Upper lobe of right lung (tissue), 1 donor: ENCODE data around the gene PCSK5. TPM values are rescaled to one million over a fixed set of nuclear protein-coding genes. Genes with fewer than 3 reads are reported as not detected.

Experiments
- ATAC-seq: fragments of 200-7000 bp; cut with Tn5 transposase; one replicate; pipeline ENCODE4 v1.9.1; 2020; ENCODE audit warnings: mild to moderate bottlenecking, moderate library complexity
- DNase-seq: peaks from one replicate; pipeline ENCODE4 v3.0.0-alpha.2; 2020
- H3K27ac ChIP-seq: fragments of 200-600 bp; one replicate; pipeline ENCODE4 v1.8.0; 2022
- H3K27me3 ChIP-seq: fragments of 200-600 bp; one replicate; pipeline ENCODE4 v1.8.0; 2022; ENCODE audit warnings: mild to moderate bottlenecking
- H3K36me3 ChIP-seq: fragments of 200-600 bp; one replicate; pipeline ENCODE4 v1.8.0; 2022
- H3K4me1 ChIP-seq: fragments of 200-600 bp; one replicate; pipeline ENCODE4 v1.8.0; 2022
- H3K4me3 ChIP-seq: fragments of 200-600 bp; one replicate; pipeline ENCODE4 v1.8.0; 2022; ENCODE audit warnings: mild to moderate bottlenecking
- H3K9me3 ChIP-seq: fragments of 200-600 bp; one replicate; pipeline ENCODE4 v1.8.0; 2022
- intact Hi-C: fragments of 100-400 bp; cut with DNase I; formaldehyde crosslinking; loops from one replicate; pipeline ENCODE4 v1.11.0; 2022
- total RNA-seq: library from RNA; stranded (reverse); fragmentation: NEBNext Ultra II Directional; extraction: Animal tissue kit (Norgen Biotek cat#: 25700); gene quantifications from one replicate; pipeline ENCODE4 v1.2.1, GENCODE V29; 2021
- TF ChIP-seq, protein P1 (sequence below): fragments of 200-600 bp; IDR thresholded peaks from one replicate; pipeline ENCODE4 v1.8.0; 2022; ENCODE audit warnings: antibody characterized with exemption
- donor health status: DM: no; HTN: yes; CAD: no; lungs with severe emphysema.

The PCSK5 gene
- total RNA-seq, 1 donor from 2014 or later, result 18.1 TPM

DNA sequence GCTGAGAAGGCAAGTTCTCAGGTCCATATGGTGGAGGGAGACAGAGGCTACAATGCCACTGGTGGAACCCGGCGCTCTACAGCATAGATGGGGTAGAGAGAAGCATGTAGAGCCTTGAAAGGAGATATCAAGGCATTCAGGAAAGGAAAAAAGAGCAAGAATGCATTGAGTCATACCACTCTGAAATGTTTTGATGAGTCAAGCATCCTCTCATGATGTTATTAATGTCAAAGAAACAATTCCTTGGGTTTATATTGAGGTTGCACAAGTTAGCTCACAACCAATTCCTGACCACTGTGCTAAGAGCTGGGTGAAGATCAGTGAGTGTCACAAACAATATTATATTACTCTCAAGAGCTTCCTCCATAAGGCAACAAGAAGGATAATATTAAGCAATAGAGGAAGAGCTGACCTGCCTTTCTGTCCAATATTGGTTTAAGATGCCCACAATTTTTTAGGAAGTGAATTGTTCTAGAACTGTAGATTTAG, 325.7 kb downstream of the PCSK5 start:
- no peaks in the 10 kb centered on the region for H3K9me3 ChIP-seq
- ATAC-seq (peak; percentile 43), DNase-seq (no peak)
- H3K36me3 ChIP-seq, result no peaks in the 10 kb centered on the region
- H3K4me3 ChIP-seq, result no peak overlapping the region
- no peak overlapping the region for H3K27ac ChIP-seq
- no peaks in the 10 kb centered on the region for H3K4me1 ChIP-seq
- no peaks in the 10 kb centered on the region for H3K27me3 ChIP-seq
- TF ChIP-seq, protein P1, sequence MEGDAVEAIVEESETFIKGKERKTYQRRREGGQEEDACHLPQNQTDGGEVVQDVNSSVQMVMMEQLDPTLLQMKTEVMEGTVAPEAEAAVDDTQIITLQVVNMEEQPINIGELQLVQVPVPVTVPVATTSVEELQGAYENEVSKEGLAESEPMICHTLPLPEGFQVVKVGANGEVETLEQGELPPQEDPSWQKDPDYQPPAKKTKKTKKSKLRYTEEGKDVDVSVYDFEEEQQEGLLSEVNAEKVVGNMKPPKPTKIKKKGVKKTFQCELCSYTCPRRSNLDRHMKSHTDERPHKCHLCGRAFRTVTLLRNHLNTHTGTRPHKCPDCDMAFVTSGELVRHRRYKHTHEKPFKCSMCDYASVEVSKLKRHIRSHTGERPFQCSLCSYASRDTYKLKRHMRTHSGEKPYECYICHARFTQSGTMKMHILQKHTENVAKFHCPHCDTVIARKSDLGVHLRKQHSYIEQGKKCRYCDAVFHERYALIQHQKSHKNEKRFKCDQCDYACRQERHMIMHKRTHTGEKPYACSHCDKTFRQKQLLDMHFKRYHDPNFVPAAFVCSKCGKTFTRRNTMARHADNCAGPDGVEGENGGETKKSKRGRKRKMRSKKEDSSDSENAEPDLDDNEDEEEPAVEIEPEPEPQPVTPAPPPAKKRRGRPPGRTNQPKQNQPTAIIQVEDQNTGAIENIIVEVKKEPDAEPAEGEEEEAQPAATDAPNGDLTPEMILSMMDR, result no peak
- intact Hi-C loops, result no loop called here

GRCh38 chr9:76218117-76218885, 327.8 kb downstream of the PCSK5 start:
- no peak overlapping the region for H3K4me3 ChIP-seq
- ATAC-seq, result no peak
- no peak overlapping the region for H3K27ac ChIP-seq
- no peak for DNase-seq
- TF ChIP-seq, protein P1, result no peak
- H3K36me3 ChIP-seq, result no peaks in the 10 kb centered on the region
- H3K9me3 ChIP-seq, result no peaks in the 10 kb centered on the region
- no peaks in the 10 kb centered on the region for H3K27me3 ChIP-seq
- H3K4me1 ChIP-seq, result no peaks in the 10 kb centered on the region
- intact Hi-C loops, result no loop called here

GRCh38 chr9:76218886-76219445, 328.5 kb downstream of the PCSK5 start:
- Histone ChIP-seq H3K27me3 (no peaks in the 10 kb centered on the region), H3K9me3 (no peaks in the 10 kb centered on the region), H3K4me3 (no peak overlapping the region), H3K4me1 (no peaks in the 10 kb centered on the region), H3K27ac (no peak overlapping the region), H3K36me3 (no peaks in the 10 kb centered on the region)
- ATAC-seq (no peak), DNase-seq (no peak)
- intact Hi-C loops, result no loop called here
- TF ChIP-seq, protein P1, result no peak

DNA sequence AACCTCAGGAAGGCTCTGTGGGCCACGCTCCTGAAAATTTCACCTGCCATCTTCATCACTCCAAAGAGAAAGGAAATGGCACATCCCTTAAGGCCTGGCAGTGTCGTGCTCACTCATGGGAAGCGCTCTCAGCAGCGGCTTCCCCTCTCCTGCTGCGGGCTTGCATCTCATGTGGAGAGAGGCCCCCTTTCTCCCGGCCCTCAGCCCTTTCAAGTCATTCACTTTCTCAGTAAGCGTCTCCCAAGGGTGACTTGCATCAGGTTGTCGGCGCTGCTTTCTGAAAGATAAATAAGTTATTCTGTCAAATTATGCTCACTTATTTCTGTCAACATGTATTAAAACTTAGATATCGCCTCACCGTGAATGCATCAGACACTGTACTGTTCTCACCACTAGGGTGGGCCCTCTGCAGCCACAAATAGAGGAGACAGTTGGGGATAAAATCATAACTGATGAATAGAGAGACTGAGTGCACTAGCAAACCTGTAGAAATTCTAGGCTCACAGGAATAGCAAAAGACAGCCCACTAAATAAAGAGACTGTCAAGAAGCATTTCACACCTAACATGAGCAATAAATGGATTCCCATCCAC, 329.2 kb downstream of the PCSK5 start:
- no peak for DNase-seq

GRCh38 chr9:76221423-76221822, 330.9 kb downstream of the PCSK5 start:
- DNase-seq, result no peak
- no peaks in the 10 kb centered on the region for H3K36me3 ChIP-seq
- peak; percentile 56 for ATAC-seq
- H3K27me3 ChIP-seq, result no peaks in the 10 kb centered on the region
- H3K4me3 ChIP-seq, result no peak overlapping the region
- intact Hi-C loops, result no loop called here
- peaks cover 4% of the 10 kb centered on the region for H3K4me1 ChIP-seq
- TF ChIP-seq, protein P1, result no peak
- no peak overlapping the region for H3K27ac ChIP-seq
- H3K9me3 ChIP-seq, result no peaks in the 10 kb centered on the region

More for the DNA sequence above, 329.2 kb downstream of the PCSK5 start:
- Histone ChIP-seq H3K36me3 (no peaks in the 10 kb centered on the region), H3K27me3 (no peaks in the 10 kb centered on the region), H3K4me3 (no peak overlapping the region), H3K27ac (no peak overlapping the region), H3K4me1 (peaks cover 4% of the 10 kb centered on the region), H3K9me3 (no peaks in the 10 kb centered on the region)
- no peak for ATAC-seq
- intact Hi-C loops, result no loop called here
- TF ChIP-seq, protein P1, result no peak
